ENCODE results near the gene TEF.

GRCh38 chr22:41341990-41342389 lies 39.8 kb upstream of the TEF start:
- TF ChIP-seq, protein P1, sequence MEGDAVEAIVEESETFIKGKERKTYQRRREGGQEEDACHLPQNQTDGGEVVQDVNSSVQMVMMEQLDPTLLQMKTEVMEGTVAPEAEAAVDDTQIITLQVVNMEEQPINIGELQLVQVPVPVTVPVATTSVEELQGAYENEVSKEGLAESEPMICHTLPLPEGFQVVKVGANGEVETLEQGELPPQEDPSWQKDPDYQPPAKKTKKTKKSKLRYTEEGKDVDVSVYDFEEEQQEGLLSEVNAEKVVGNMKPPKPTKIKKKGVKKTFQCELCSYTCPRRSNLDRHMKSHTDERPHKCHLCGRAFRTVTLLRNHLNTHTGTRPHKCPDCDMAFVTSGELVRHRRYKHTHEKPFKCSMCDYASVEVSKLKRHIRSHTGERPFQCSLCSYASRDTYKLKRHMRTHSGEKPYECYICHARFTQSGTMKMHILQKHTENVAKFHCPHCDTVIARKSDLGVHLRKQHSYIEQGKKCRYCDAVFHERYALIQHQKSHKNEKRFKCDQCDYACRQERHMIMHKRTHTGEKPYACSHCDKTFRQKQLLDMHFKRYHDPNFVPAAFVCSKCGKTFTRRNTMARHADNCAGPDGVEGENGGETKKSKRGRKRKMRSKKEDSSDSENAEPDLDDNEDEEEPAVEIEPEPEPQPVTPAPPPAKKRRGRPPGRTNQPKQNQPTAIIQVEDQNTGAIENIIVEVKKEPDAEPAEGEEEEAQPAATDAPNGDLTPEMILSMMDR (conservative IDR thresholded peaks at IDR 0.05; ENCODE audit: low read length) = no peak
- no peak for TF ChIP-seq EZH2phosphoT487 (IDR thresholded peaks at IDR 0.05; ENCODE audit: borderline replicate concordance, low read depth, low read length)
